IMR-90 (cell line): ENCODE measurements around the gene SUPT3H.

Source experiments
- RFX5 ChIP-seq: IDR thresholded peaks from 2 replicates; pipeline ENCODE4 v1.8.0; 2012; ENCODE audit warnings: low read depth, mild to moderate bottlenecking, low read length, moderate library complexity
- SMC3 ChIP-seq: fragments of 150-350 bp; IDR thresholded peaks from 2 replicates; pipeline ENCODE4 v1.6.1; 2016; ENCODE audit warnings: low read depth, mild to moderate bottlenecking, antibody characterized with exemption, low read length, moderate library complexity
- TF ChIP-seq, protein P1 (sequence below): conservative IDR thresholded peaks from 2 replicates; pipeline ENCODE4 v1.5.1; 2012; ENCODE audit warnings: mild to moderate bottlenecking, low read depth, low read length, improper control_type of control experiment

DNA sequence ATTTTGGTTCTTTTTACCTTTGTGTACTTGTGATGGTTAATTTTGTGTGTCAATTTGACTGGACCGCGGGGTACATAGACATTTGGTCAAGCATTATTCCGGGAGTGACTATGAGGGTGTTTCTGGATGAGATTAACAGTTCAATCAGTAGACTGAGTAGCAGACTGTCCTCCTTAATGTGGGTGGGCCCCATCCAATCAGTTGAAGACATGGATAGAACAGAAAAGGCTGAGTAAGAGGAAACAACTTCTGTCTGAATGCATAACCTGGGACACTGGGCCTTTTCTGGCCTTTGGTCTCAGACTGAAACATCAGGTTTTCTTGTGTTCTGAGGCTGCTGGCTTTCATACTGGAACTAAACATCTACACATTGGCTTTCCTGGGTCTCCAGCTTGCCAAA is 353.1 kb downstream of the SUPT3H start:
- TF ChIP-seq, protein P1, sequence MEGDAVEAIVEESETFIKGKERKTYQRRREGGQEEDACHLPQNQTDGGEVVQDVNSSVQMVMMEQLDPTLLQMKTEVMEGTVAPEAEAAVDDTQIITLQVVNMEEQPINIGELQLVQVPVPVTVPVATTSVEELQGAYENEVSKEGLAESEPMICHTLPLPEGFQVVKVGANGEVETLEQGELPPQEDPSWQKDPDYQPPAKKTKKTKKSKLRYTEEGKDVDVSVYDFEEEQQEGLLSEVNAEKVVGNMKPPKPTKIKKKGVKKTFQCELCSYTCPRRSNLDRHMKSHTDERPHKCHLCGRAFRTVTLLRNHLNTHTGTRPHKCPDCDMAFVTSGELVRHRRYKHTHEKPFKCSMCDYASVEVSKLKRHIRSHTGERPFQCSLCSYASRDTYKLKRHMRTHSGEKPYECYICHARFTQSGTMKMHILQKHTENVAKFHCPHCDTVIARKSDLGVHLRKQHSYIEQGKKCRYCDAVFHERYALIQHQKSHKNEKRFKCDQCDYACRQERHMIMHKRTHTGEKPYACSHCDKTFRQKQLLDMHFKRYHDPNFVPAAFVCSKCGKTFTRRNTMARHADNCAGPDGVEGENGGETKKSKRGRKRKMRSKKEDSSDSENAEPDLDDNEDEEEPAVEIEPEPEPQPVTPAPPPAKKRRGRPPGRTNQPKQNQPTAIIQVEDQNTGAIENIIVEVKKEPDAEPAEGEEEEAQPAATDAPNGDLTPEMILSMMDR = no peak
- TF ChIP-seq SMC3 (no peak), RFX5 (no peak)
